ENCODE results near the gene WIPI1.

- TF ChIP-seq EZH2 (IDR thresholded peaks at IDR 0.05; ENCODE audit: low read length, unreplicated experiment) (no peak), CTCF (conservative IDR thresholded peaks at IDR 0.05; ENCODE audit: low read depth, low read length) (no peak), EZH2phosphoT487 (IDR thresholded peaks at IDR 0.05; ENCODE audit: borderline replicate concordance, low read length) (no peak)
These were observed 17.5 kb downstream of the WIPI1 start for GRCh38 chr17:68439656-68440290.

Measured in PC-3 (cell line).